HG02870 (cell line): Measurements from ENCODE around the gene MYL1.

Source experiments
- ATAC-seq: cut with Tn5 transposase; IDR thresholded peaks from one replicate; pipeline ENCODE4 v1.9.1; 2021; ENCODE audit warnings: mild to moderate bottlenecking, moderate library complexity; ENCODE audit not compliant: unreplicated experiment

The MYL1 gene

DNA sequence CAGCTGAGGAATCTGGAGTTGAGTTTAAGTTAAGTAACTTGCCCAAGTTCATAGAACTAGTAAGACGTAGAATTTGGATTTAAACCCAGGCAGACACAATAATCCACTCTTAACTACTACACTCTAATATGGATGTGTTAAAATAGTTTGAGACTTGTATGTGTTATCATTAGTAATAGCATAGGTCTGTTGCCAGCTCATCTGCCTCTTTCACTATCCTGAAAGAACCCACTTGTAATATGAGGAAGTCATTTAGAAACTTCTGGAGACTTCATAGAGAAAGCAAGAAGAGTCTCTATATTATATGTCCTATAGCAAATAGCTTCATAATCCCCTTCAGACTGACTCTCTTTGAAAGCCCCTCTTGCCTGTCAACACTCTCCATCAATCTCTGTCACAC, 46.7 kb downstream of the MYL1 start:
- no peak for ATAC-seq

DNA sequence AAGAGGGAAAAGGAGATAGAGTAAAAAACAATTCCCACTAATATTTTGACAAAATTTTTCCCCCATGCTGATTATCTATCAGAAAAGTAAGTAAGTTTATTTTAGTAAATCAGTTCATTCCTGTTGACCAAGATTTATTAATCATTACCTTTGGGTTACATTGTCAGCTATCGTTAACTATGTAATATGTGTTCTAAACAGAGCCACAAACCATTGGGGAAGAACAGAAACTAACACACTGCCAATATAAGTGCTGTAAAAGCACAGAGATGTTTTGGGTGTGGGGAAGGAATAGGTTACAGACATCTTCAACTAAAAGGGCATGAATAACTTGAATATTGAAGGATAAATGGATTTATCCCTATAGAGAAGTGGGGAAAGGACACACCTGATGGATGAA, 47.3 kb downstream of the MYL1 start:
- ATAC-seq = no peak

DNA sequence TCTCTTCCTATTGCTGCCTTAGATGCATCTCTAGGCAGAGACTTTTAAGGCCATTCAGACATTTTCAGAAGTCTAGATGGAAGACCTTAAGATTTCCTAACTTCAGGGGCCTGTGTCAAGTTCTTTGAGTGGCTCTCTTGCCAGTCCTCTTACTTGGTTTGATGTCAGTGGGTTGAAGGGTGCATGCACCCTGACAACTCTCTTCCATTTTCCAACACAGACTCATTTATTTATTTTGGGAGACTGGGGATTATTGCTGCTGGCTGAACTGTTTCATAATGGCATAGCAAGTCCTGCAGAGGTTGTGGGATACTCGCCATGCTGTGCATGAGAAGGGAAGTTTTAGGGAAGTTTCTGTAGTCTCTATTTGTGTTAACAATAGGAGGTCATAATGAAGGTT, 50.7 kb downstream of the MYL1 start:
- ATAC-seq = no peak

DNA sequence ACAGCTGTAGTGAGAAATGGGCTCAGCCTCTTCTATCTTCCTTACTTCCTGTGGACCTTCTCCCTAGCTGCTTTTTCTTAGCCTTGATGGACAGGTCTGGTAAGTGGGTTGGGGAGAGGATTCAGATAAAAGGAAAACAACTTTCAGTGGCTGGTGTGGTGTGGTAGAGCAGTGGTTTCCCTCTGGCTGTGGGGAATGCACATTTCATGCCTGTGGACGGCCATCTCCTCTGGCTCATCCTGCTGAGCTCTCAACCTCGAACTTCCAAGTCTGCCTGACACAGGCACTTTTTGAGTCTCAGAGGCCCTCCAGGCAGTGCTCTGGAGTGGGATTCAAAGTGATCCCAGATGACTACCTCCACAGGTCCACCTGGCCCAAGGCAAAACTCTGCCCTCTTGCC, 51.1 kb downstream of the MYL1 start:
- ATAC-seq = no peak

DNA sequence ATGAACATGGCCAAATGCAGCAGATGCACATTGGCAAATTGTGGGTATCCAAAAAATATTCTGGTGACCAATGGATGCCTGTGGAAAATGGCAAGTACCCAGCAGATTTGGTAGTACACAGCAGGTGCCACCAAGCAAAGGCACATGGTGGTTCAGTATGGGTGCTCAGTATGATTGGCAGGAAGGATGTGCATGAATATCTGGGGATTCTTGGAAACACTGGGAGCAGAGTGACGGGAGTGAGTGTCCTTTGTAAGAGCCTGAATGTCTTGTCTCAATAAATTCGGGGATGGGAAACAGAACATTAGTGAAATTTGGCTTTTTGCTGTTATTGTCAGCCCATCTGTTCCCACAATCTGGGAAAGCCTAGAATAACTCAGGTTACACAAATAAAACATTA, 52.9 kb downstream of the MYL1 start:
- no peak for ATAC-seq

DNA sequence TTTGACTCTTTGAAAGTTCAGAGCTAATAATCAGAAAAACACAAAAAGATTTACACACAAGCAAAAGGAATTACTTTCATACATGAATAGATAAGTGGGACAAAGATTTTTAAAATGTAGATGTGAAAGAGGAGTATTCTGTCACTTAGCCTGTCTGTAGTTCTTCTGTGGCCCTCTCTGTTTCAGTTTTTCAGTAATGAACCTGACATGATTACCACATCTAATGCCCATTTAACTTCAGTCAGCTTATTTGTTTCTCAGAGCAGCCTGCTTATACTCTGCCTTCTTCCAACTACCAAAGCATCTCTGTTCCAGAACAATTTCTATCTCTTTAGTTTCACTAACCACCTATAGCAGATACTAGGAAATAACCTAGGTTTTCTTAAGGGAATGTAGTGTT, 55.3 kb downstream of the MYL1 start:
- ATAC-seq = no peak

DNA sequence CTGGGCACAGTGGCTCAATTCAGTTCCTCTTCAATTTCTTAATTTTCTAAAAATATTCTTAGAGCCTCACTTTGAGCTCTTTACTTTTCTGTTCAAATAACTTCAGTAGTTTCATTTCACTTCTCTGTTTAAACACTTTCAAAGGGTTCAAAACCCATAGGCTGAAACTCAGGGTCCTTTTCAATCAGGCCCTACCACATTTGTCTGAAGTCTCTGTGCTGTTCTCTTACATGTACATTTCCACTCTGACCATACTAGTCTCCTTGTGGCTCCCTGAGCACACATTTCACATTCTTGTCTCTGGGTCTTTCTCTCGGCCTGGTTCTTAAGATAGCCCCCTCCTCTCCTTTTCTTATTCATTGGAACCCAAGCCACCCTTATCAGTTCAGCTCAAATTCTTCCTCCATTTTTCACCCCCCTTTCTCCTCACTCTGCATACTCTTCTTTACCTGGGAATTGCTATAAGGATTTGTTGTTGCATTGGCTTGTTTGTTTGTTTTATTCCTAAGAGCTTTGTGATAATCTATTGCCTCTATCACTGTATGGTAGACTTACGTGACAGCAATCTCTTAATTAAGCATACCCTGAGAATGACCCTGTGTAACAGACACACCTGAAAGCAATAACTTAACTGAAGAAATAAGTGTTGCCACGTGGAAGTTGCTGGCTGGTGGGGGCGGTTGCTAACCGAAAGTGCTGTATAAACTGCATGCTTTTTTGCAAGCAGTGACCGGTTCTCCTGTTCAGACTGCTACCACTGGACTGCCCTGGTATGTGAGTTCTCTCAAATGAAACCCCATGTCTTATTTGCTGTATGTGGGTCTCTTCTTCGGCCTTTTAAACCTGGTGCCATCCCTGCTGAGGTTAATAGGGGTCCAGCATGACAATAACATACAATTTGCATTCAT, 62.0 kb downstream of the MYL1 start:
- peak; percentile 49 for ATAC-seq

DNA sequence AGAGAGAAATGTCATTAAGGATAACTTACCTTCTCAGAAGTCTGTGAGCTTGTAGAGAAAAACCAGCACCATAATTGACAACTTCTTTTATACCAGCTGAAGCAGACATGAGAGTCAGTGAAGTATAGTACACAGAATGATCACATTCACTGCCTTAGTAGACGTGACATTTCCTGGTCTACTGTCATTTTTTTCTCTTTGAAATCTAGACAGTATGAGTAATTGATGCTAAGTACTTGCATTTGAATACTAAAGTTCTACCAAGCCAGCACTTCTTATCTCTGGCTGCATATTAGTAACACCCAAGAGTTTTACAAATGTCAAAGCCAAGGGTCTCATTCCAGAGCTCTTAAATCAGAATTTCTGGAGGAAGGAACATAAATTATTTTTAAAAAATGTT, 64.4 kb downstream of the MYL1 start:
- no peak for ATAC-seq
